NCI-H1417 (cell line): ENCODE data around the gene SLC45A1.
A peak's percentile ranks its signal among the peaks of the same experiment; 100 is the strongest.

Experiments
- DNase-seq, 3 experiments: peaks; one replicate each; lab custom pipeline; 2025; lab: John Stamatoyannopoulos, UW

The SLC45A1 gene

GRCh38 chr1:8311068-8311718, 6.7 kb upstream of the SLC45A1 start:
- DNase-seq = no peak

- DNase-seq = peak in 2 of 3 experiments; percentile 12 to 35
Measured at GRCh38 chr1:8312235-8313218, 5.4 kb upstream of the SLC45A1 start.

GRCh38 chr1:8313231-8313630, 4.7 kb upstream of the SLC45A1 start:
- no peak for DNase-seq

GRCh38 chr1:8314346-8315280, 3.3 kb upstream of the SLC45A1 start:
- DNase-seq = peak; percentile 60 to 86 (median 62)

- DNase-seq = no peak
Measured at GRCh38 chr1:8315573-8316475, 2.1 kb upstream of the SLC45A1 start.

- peak in 2 of 3 experiments; percentile 69 to 75 for DNase-seq
Measured at GRCh38 chr1:8318436-8318835, 522 bp downstream of the SLC45A1 start.

- no peak for DNase-seq
Measured at GRCh38 chr1:8321612-8322011, 3.7 kb downstream of the SLC45A1 start.

GRCh38 chr1:8323706-8324105, 5.8 kb downstream of the SLC45A1 start:
- DNase-seq = no peak

- DNase-seq = no peak
Measured at GRCh38 chr1:8324176-8324810, 6.4 kb downstream of the SLC45A1 start.

- DNase-seq = no peak
Measured at GRCh38 chr1:8325771-8326170, 7.9 kb downstream of the SLC45A1 start.

- DNase-seq = no peak
Measured at GRCh38 chr1:8326265-8326664, 8.4 kb downstream of the SLC45A1 start.

- no peak for DNase-seq
Measured at GRCh38 chr1:8328271-8328670, 10.4 kb downstream of the SLC45A1 start.

- no peak for DNase-seq
Measured at GRCh38 chr1:8329439-8329838, 11.5 kb downstream of the SLC45A1 start.

GRCh38 chr1:8329858-8330257, 11.9 kb downstream of the SLC45A1 start:
- no peak for DNase-seq

- peak in 1 of 3 experiments; percentile 7 for DNase-seq
Measured at GRCh38 chr1:8330271-8331125, 12.6 kb downstream of the SLC45A1 start.

GRCh38 chr1:8332806-8333205, 14.9 kb downstream of the SLC45A1 start:
- no peak for DNase-seq

GRCh38 chr1:8333246-8333987, 15.5 kb downstream of the SLC45A1 start:
- DNase-seq = no peak

- DNase-seq = no peak
Measured at GRCh38 chr1:8334106-8334851, 16.4 kb downstream of the SLC45A1 start.
